Stimulated activated CD4-positive, alpha-beta T cell treated with anti-CD3 and anti-CD28 coated beads, Interleukin-15, amount 100 ng/mL, for 48 hours (primary cell): ENCODE data around the gene GYPB.
"Not testable (repeated sequence)": the region's sequence is repeated elsewhere in the genome, so short reads cannot be mapped to it uniquely, and the experiment has no call there.

ENCODE experiments used
- DNase-seq, 2 donors: peaks; one replicate each; pipeline ENCODE4 v3.0.0-alpha.2; 2020; ENCODE audit warnings: low read depth in 2 of 2

GYPB gene

DNA sequence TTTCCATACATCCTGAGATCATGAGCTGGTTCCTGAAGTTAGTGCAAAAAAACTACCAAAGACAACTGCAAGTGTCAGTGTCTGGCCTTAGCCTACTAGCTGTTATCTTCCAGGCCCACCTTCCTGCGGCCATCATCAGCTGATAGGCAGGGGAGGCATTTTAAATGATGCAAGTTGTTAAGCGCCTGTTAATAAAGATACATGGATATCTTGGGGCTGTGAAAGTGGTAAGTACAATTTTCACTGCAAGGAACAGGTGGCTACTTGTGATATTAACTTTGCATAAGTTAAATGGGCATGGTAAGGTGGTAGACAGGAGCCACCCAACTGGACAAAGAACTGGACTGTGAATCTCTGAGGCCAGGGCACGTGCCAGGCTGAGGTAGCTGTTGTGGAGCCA is at the start of gene GYPB:
TSS of gene GYPB (minus strand) at position 104 of the 400 bp plus-strand sequence. CDS start at position 11, 93 bp downstream.
- DNase-seq, result not testable (repeated sequence)

DNA sequence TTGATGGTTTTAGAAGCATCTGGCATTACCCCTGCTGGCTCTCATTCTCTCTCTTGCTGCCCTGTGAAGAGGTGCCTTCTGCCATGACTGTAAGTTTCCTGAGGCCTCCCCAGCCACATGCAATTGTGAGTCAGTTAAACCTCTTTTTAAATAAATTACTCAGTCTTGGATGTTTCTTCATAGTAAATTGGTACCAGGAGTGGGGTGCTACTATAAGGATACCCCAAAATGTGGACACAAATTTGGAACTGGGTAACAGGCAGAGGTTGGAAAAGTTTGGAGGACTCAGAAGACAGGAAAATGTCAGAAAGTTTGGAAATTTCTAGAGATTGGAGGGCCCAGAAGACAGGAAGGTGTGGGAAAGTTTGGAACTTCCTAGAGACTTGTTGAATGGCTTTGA is 42.4 kb upstream of the GYPB start:
- DNase-seq, result not testable (repeated sequence)

DNA sequence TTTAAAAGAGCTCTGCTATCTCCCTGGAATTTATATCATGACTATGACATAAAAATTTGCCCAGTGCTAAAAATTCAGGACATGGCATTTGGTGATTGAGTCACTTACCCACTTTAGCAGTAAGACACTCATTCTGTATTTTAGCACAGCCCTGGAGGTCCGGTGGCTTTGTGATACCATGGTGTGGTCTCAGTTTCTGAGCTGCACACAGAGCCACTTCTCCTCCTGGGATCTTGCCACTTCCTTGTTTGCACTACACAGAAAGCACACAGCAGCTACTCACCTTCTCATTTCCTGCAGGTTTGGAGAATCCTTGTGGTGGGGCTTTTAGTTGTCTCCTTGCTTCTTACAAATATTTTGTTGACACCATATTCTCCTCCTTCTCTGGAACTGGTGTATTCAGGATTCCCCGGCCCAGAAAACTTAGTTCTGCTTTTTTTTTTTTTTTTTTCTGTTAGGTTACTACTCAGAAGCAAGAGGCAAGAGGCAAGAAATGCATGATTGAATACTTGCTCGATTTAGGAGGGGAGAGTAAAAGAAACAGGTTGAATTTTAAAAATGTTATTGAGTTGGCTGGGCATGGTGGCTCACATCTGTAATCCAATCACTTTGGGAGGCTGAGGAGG is 41.2 kb upstream of the GYPB start:
- DNase-seq, result not testable (repeated sequence)

DNA sequence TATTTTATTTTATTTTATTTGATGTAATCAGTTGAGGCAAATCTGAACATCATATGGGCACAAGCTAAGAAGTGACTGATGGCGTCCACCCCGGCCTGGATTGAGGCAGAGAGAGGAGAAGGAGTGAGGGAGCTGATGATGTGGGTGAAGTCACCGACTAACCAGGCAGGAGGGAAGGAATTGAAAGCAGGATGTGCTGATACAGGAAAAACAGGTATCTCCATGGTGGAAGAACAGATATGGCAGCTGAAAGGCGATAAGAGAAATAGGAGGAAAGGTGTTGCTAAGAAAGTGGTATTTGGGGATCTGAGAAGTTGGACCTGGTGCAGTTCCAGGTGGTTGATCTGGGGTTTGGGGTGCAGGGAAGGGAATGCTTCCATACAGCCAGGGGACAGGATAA is 37.6 kb upstream of the GYPB start:
- no peak for DNase-seq

DNA sequence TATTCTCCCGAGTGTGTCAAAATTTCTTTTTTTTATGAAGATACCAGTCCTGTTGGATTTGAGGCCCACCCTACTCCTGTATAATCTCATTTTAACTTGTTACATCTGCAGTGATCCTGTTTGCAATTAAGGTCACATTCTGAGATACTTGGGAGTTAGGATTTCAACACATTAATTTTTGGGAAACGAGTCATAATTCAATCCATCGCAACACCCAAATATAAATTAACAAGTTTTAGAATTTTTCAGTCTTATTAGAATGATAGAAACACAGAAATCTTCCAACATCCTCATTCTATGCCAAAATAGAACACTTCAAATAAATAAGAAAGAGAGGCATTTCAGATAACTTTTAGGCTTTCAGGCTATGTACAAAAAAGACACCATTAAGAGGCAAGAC is 36.2 kb upstream of the GYPB start:
- DNase-seq, result not testable (repeated sequence)

DNA sequence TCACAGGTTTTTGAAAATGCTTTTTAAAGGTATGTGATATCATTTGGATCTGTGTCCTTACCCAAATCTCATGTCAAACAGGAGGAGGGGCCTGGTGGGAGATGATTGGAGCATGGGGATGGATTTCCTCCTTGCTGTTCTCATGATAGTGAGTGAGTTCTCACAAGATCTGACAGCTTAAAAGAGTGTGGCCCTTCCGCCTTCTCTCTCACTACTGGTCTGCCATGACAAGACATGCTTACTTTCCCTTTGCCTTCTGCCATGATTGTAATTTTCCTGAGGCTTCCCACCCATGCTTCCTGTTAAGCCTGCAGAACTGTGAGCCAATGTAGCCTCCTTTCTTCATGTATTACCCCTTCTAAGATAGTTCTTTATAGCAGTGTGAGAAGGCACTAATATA is 32.3 kb upstream of the GYPB start:
- DNase-seq, result not testable (repeated sequence)

DNA sequence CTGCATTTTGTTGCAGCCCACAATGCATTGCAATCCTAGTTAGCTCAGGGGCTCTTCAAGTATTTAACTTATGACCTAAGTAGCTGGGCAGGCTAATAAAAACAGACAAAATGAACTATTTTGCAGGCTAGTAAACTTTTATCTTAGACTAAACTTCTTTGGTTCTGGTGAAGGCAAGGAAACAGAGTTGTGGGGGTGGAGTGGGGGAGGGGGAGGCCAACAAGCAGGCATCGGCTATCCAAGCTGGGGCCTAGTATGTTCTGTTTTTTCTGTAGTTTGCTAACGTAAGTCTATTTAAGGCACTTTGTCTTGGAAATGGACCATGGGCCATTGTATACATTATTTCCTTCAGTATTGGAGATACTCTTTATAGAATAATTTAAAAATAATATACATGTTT is 31.5 kb upstream of the GYPB start:
- not testable (repeated sequence) for DNase-seq

DNA sequence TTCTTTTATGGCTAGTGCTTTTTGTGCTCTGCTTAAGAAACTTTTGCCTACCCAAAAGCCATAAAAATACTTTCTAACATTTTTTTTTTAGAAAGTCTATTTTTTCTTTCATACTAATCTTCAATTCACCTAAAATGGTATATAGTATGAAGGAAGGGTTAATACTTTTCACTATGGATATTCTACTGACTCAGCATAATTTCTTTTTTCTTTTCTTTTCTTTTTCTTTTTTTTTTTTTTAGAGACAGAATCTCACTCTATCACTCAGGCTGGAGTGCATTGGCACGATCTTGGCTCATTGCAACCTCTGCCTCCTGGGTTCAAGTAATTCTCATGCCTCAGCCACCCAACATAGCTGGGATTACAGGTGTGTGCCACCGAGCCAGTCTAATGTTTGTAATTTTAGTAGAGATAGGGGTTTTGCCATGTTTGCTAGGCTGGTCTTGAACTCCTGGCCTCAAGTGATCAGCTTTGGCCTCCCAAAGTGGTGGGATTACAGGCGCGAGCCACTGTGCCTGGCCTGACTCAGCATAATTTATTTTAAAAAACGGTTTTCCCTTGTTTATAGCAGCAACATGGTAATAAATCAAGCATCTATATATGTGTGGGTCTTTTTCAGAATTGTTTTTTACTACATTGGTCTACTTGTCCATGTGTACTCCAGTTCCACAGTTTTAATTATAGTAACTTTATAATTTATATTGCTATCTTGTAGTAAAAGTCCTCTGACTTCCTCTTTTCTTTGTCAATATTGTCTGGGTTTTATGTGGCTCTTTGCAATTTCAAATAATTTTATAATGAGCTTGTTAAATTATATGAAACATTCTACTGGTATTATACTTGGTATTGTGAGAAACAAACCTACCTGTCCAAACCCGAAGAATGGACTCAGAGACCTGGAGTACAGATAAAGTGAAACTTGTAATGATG is 30.6 kb upstream of the GYPB start:
- not testable (repeated sequence) for DNase-seq

DNA sequence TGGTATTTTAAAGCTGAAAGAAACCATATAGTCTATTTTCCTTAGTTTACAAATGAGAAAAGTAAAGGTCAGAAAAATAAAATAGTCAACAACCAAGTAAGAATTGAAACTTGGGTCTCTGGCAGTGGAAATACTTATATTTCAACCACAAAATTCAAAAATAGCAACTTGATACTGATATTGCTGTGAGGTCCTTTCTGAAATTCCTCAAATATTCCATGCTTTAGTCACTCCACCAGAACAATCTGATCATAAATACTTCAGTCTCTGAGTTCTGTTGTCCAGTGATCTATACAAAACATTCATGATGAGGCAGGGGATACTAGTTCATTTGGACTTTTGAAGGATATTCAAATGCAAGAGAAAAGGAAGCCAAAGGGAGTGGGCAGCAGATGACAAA is 25.8 kb upstream of the GYPB start:
- not testable (repeated sequence) for DNase-seq

DNA sequence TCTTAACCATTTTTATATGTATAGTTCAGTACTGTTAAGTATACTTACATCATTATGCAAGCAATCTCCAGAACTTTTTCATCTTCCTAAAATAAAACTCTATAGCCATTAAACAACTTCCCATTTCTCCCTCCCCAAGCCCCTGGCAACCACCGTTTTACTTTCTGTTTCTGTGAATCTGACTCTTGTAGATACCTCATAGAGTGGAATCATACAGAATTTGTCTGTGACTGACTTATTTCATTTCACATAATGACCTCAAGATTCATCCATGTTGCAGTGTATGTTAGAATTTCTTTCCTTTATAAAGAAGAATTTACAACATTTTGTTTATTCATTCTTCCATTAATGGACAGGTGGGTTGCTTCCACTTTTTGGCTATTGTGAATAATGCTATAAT is 13.4 kb upstream of the GYPB start:
- DNase-seq, result not testable (repeated sequence)

DNA sequence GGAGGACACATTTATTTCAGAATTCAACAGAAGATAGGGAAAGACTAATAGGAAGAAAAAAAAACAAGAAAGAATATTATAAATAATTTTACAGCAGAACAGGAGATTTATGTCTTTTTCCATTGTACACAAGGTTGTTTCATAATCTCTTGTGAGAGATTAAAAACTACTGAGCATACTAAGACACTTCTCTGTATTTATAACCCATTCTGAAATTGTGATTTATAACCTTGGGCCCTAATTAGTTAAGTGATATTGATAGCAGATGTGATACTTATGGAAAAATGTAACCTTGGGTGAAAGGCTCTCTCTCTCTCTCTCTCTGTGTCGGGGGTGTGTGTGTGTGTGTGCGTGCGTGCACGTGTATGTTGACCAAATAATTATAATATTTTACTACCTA is 12.7 kb upstream of the GYPB start:
- not testable (repeated sequence) for DNase-seq

DNA sequence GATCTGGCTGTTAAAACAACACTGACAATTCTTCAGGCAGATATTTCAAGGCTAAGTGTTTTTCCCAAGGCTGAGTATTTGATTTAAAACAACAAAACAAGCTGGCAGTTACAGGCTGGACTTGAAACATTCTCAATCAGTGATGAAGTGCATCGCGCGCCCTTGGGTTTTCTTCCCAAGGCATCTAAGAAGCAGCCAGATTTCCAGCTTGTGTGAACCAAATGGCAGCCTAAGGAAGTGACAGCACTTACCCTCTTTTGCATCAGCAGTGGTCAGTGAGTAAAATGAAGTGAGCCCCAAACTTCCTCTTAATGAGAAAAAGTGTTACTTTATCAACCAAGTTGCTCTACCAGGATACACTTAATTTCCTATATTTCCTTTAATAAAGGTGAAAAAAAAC is 12.2 kb upstream of the GYPB start:
- DNase-seq, result not testable (repeated sequence)

DNA sequence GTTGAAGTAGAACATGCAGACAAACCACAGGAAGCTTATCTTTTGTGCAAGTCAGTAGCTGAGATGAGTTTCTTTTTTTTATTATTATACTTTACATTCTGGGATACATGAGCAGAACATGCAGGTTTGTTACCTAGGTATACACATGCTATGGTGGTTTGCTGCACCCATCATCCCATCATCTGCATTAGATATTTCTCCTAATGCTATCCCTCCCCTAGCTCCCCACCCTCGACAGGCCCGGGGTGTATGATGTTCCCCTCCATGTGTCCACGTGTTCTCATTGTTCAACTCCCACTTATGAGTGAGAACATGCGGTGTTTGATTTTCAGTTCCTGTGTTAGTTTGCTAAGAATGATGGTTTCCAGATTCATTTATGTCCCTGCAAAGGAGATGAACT is 11.5 kb upstream of the GYPB start:
- not testable (repeated sequence) for DNase-seq

DNA sequence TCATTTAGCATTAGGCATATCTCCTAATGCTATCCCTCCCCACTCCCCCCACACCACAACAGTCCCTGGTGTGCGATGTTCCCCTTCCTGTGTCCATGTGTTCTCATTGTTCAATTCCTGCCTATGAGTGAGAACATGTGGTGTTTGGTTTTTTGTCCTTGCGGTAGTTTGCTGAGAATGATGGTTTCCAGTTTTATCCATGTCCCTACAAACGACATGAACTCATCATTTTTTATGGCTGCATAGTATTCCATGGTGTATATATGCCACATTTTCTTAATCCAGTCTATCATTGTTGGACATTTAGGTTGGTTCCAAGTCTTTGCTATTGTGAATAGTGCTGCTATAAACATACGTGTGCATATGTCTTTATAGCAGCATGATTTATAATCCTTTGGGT is 7.5 kb upstream of the GYPB start:
- DNase-seq, result not testable (repeated sequence)

DNA sequence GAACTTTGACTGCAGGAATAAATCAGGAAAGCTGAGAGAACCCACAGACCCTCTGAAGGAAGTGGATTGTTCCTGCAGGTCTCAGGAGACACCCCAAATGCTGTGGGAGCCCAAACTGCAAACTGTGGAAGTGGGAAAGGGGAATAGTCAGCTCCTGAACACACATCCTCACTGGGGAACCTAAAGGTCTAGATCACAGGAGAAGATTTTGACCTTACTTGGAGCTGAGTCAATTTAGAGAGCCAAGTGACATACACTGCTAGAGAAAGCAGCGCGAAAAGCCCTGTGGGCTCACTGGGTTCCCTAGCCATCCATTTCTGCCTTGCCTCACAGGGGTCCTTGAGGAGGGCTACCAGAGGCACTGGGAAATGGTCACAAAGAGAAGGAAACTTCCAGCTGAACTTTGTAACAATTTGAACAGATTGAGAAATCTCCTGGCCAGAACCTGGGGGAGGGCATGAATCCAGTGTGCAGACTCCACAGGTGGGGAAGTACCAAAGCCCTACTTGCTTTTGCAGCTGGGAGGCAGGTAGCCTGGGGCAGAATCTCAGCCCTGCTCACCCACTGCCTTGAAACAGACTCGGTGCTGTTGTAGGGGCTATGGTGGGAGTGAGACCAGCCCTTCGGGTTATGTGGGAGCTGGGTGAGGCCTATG is 5.3 kb upstream of the GYPB start:
- not testable (repeated sequence) for DNase-seq

DNA sequence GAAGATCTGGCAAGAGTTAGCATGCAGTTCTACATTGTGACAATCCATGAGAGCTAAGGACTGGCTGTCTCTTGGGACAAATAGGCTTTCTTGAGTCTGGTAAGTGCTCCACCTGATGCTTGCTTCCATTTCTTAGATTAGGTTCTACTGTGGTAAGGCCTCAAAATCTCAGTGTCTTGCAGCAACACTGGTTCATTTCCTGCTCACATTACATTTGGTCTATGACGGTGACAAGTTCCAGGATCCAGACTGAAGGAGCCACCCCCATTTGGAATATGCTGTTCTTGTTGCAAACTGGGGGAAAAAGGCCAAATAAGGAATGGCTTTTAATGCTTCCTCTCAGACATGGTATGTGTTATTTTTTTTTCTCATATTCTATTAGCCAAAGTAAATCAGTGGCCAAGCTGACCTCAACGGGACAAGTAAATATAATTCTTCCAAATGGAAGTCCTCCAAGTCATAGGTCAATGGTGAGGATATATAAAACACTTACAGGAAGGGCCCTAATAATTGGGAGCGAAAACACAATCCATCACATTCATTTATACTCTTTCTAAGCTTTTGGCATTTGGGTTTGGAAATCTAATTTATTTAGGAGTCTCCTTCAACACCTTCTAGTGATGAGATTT is 3.7 kb upstream of the GYPB start:
- not testable (repeated sequence) for DNase-seq

DNA sequence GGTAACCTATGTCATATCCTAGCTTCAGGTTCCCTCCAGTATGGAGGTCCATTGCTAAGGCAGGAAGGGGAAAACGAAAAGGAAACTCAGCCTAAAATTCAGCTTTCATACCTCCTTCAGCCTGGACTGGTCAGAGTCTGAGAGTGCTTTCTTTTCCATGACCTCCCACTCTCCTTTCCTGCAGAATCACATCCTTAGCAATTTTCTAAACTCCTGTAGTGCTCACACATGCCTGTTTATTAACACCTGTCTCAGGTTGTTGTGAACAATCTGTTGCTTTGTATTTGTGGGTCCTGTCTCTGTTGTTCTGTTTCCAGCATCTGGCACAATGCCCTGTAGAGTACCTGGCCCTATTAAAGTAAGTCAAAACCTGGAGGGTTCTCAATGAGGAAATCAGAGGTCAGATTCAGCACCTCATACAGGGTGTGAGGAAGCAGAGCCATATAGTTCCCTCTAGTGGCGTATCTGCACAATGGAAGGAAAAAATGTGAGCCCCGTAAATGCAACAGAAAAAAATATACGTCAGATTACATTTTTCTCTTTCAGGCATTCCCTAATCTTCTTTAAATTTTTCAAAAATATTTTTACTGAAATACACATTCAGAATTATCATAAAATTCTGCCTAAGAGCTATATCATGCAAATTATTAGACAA is 2.3 kb upstream of the GYPB start:
- DNase-seq, result not testable (repeated sequence)

DNA sequence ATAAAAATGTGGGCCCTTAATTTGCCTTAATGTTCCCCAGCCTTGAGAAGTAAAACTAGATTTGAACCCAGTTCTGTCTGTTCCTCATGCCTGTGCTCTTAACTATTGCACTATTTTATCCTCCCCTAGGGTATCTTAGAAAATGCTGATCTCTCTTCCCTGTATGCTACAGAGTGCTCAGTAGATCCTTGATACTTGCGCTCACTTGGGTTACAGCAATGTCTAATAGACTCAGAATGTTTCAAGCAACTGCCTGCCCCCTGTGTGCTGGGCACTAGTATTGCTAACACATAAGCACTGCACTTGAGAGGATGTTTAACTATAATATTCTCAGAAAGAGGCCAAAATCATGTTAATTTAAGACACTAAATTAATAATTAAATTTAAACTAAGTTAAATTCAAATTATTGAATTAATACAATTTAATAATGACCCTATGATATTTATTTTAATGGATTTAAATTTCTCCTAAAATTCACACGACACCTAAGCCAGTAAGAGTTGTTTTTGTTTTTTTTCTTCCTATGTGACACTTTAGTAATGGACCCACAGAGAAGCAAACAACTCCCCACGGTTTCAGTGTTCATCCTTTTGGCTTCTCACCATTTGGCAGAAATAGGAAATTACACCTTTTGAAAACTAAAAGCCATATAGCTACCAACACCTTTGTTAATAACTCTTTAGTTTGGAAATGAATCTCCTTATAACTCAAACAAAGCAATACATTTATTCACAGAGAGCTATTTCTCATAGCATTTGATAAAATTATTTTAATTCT is 768 bp downstream of the GYPB start:
- DNase-seq, result not testable (repeated sequence)

DNA sequence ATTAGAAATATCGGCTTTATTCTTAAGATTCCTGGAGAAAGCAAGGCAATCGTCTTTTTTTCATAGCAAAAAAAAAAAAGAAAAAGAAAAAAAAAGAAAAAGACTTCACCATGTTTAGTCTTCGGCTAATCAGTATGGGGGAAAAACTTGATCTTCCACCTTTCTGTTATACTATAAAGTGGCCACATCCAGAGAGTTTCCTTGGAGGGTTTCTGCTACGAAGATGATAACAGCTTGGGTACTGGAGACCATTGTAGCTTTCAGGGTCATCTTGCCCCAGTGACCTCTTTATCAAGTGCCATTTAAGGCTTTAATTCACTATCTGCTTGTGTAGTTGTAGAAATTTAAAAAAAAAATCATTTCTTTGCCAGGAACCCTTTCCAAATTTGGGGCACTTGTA is 1.9 kb downstream of the GYPB start:
- DNase-seq, result not testable (repeated sequence)

DNA sequence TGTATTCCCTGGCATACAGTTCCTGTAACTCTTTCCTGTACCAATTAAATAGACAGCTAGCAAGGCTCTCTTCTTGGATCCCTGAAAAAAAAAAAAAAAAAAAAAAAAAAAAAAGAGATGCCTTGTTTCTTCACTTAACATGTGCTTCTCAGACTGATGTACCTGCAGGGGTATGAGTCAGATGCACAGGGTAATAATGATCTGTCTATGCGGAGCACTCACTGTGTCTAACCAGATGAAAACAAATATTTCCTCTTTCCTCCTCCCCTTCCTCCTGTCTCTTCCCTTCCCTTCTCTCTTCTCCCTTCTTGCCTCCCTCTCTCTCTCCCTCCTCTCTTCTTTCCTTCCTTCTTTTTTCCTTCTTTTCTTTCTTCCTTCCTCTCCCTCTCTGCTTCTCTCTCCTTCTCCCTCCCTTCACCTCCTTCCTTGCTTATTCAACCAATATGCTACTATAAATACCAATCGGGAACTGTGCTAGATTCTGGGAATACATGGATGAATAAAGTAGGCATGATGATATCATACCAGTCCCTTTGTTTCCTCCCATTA is 3.0 kb downstream of the GYPB start:
- DNase-seq, result not testable (repeated sequence)
